ENCODE data around the gene GAS5.

DNA sequence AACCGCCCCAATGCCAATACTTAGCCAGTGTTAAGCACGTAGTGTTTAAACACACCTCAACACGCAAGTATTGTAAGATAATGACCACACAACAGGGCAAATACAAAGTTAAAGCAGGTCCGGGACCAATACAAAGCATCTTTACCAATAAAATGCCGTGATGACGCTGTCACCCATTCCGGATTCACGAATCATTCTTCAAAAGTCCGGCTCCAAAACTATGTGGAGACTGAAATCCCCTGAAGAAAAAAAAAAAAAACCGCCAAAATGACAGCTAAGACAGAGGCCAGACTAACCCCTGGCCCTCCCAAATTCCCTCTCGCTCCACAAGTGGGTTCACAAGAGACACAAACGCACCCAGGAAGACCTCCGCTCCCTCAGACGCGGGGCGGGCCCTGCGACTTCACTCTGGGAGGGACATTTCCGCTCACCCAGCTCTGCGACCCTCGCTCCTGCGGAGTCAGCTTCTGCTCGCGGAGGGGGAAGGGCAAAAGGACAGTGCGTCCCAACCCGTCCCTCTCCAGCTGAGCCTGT lies 43.9 kb downstream of the GAS5 start:
- TF ChIP-seq, protein P1, sequence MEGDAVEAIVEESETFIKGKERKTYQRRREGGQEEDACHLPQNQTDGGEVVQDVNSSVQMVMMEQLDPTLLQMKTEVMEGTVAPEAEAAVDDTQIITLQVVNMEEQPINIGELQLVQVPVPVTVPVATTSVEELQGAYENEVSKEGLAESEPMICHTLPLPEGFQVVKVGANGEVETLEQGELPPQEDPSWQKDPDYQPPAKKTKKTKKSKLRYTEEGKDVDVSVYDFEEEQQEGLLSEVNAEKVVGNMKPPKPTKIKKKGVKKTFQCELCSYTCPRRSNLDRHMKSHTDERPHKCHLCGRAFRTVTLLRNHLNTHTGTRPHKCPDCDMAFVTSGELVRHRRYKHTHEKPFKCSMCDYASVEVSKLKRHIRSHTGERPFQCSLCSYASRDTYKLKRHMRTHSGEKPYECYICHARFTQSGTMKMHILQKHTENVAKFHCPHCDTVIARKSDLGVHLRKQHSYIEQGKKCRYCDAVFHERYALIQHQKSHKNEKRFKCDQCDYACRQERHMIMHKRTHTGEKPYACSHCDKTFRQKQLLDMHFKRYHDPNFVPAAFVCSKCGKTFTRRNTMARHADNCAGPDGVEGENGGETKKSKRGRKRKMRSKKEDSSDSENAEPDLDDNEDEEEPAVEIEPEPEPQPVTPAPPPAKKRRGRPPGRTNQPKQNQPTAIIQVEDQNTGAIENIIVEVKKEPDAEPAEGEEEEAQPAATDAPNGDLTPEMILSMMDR (conservative IDR thresholded peaks at IDR 0.05 in 1 of 2, IDR thresholded peaks at IDR 0.05 in 1 of 2; ENCODE audit: extremely low read depth in 1 of 2, insufficient read depth in 1 of 2, low read depth in 1 of 2, low read length in 2 of 2) = no peak
- TF ChIP-seq EZH2 (IDR thresholded peaks at IDR 0.05; ENCODE audit: borderline replicate concordance, low read length) = no peak
